Aorta (tissue), 5 donors: ENCODE data around the gene MTUS2. TPM values are rescaled to one million over a fixed set of nuclear protein-coding genes. Genes with fewer than 3 reads are reported as not detected.

Source experiments
- ATAC-seq: fragments of 200-7000 bp; cut with Tn5 transposase; one replicate; pipeline ENCODE4 v1.9.1; 2022; ENCODE audit warnings: moderate library complexity; ENCODE audit not compliant: low FRiP score
- DNase-seq, 2 donors: peaks; one replicate each; pipeline ENCODE4 v3.0.0-alpha.2; 2020
- H3K27ac ChIP-seq, 2 donors: one replicate each; pipeline ENCODE4 v1.5.1; 2013; ENCODE audit warnings: low read length in 2 of 2, mild to moderate bottlenecking in 2 of 2, moderate library complexity in 2 of 2, control low read depth in 1 of 2, inconsistent platforms in 1 of 2, low read depth in 1 of 2
- H3K27me3 ChIP-seq, 2 donors: one replicate each; pipeline ENCODE4 v1.6.1; 2013; ENCODE audit warnings: control low read depth in 1 of 2, low read length in 1 of 2, mild to moderate bottlenecking in 1 of 2, moderate library complexity in 1 of 2; ENCODE audit not compliant: insufficient read depth in 2 of 2, control insufficient read depth in 1 of 2
- H3K36me3 ChIP-seq, 2 donors: one replicate each; pipeline ENCODE4 v1.6.1; 2013; ENCODE audit warnings: control low read depth in 1 of 2, low read length in 1 of 2, mild to moderate bottlenecking in 1 of 2; ENCODE audit not compliant: insufficient read depth in 2 of 2, control insufficient read depth in 1 of 2
- H3K4me1 ChIP-seq, 2 donors: one replicate each; pipeline ENCODE4 v1.6.1; 2013; ENCODE audit warnings: low read length in 2 of 2, control low read depth in 1 of 2, mild to moderate bottlenecking in 1 of 2, moderate library complexity in 1 of 2; ENCODE audit not compliant: insufficient read depth in 2 of 2, control insufficient read depth in 1 of 2
- H3K4me3 ChIP-seq, 2 donors: one replicate each; pipeline ENCODE4 v1.5.1; 2013; ENCODE audit warnings: low read length in 2 of 2, control low read depth in 1 of 2, mild to moderate bottlenecking in 1 of 2
- H3K9me3 ChIP-seq: one replicate; pipeline ENCODE4 v1.6.1; 2013; ENCODE audit warnings: mild to moderate bottlenecking, low read length; ENCODE audit not compliant: control insufficient read depth
- WGBS, 2 donors: extraction: QIAGEN DNeasy Blood & Tissue Kit; methylation state at CpG; one replicate each; pipeline ENCODE4 v1.1.7; 2013; 5-methylcytosine and 5-hydroxymethylcytosine counted together
- intact Hi-C, 2 donors: fragments of 100-400 bp; cut with DNase I; formaldehyde crosslinking; loops; one replicate each; pipeline versions ENCODE4 v1.14.2 to v1.15.0; 2022
- polyA plus RNA-seq, 2 donors: library from polyadenylated mRNA; stranded (reverse); fragments of 200-250 nt; gene quantifications; one replicate each; pipeline ENCODE4 v1.2.3, GENCODE V29; 2013
- total RNA-seq, 2 donors: library from RNA; stranded (reverse); fragmentation: NEBNext Ultra II Directional; extraction: Animal tissue kit (Norgen Biotek cat#: 25700); gene quantifications; one replicate each; pipeline ENCODE4 v1.2.1, GENCODE V29; 2021
- donor health status: healthy with polysubstance abuse.
- donor health status: Bipolar disorder and iron deficiency.
- donor health status: DM: no; HTN: no; CAD: no.
- donor health status: DM: no; HTN: no; CAD: no.
- donor health status: DM: yes; HTN: yes; CAD: no.

The MTUS2 gene
- total and polyA plus RNA-seq, 4 donors = 3.5 to 12.1 (median 8.6) TPM

DNA sequence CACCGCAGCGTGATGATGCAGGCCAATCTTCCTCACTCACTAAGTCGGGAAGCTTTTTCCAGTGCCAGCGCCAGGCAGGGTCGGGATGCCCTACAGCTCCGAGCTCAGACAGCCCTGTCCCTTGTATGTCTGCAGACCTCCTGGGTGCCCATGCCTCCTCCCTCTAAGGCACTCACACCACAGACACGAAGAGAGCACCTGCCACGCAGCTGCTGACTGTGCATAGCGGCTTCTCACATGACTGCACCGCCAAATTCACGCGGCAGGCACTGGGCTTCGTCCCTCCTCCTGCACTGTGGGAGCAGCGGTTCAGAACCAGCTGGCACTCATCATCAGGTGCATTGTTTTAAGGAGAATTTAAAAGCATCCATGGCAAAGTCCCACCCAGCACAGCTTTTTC lies 687.2 kb downstream of the MTUS2 start:
- Histone ChIP-seq H3K9me3 (no peaks in the 10 kb centered on the region), H3K4me3 (no peak overlapping the region), H3K27ac (no peak overlapping the region), H3K36me3 (no peaks in the 10 kb centered on the region), H3K27me3 (no peaks in the 10 kb centered on the region), H3K4me1 (no peaks in the 10 kb centered on the region)
- intact Hi-C loops = loop anchor here (5.0 to 10.0 kb wide), 3 partner anchors 190 to 605 kb away; no protein-coding TSS in a partner anchor
- DNase-seq (no peak), ATAC-seq (no peak)
- WGBS, 2 donors = 46 to 49% methylated on average over 14 of the region's 14 CpGs

DNA sequence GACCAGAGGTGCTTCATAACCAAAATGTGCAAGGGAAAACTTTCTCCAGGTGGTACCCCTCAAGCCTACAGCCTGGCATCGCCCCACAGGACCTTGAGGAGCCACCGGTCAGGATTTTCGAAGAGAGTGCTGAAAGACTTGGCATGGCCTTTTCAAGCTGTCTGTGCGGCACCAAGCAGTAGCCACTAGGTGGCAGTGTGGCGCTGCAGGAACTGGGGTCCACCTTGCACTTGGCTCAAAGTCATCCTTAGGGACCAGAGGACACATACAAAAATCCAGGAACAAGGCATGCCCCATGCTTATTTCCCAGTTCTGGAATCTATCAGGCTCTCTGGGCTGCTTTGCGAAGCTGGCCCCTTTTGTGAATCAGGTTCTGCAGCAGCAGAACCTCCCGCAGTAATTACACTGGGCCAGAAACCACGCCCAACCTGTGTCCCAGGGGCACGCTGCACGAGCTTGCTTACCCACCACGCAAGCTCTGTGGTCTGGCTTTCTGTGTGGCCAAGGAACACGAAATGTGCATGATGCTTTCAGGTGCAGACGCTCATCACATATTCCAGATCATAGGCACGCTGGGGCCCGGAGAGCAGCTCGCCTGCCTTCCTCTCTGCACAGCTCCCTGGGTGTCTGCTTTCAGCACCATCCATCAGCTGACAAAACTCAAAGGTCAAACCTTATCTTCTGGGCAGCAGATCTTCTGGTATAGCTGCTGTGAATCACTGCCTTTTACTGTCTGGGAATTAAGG lies 688.2 kb downstream of the MTUS2 start:
- H3K4me3 ChIP-seq = no peak overlapping the region
- no peaks in the 10 kb centered on the region for H3K9me3 ChIP-seq
- DNase-seq (peak; percentile 87 to 94), ATAC-seq (peak; percentile 87)
- no peak overlapping the region for H3K27ac ChIP-seq
- H3K36me3 ChIP-seq = no peaks in the 10 kb centered on the region
- intact Hi-C loops = loop anchor here (2.0 to 10.0 kb wide), 5 partner anchors 189 to 606 kb away; no protein-coding TSS in a partner anchor
- H3K4me1 ChIP-seq = no peaks in the 10 kb centered on the region
- no peaks in the 10 kb centered on the region for H3K27me3 ChIP-seq
- 17 to 21% methylated on average over 16 of the region's 16 CpGs for WGBS, 2 donors

DNA sequence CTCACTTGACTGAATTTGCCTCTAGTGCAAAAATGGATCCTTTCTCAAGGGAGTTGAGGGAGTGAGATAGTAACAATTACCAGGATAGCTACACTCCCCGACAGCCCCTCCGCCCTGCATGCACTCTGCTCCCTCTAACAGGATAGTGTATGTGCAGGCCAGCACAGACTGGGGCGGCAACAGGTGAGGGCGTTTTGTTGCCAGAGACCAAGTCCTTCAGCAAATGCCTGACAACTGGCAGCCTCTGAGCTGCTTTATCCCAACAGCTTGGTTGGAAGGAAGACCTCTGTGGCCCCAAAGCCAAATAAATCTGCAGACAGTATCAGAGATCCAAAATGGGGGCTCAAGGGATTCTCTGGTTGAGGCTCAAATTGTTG lies 688.7 kb downstream of the MTUS2 start:
- no peaks in the 10 kb centered on the region for H3K9me3 ChIP-seq
- WGBS, 2 donors = 78 to 79% methylated on average over 4 of the region's 4 CpGs
- H3K27me3 ChIP-seq = no peaks in the 10 kb centered on the region
- H3K4me1 ChIP-seq = no peaks in the 10 kb centered on the region
- no peak overlapping the region for H3K27ac ChIP-seq
- H3K36me3 ChIP-seq = no peaks in the 10 kb centered on the region
- intact Hi-C loops = loop anchor here (2.0 to 10.0 kb wide), 5 partner anchors 188 to 606 kb away; no protein-coding TSS in a partner anchor
- no peak overlapping the region for H3K4me3 ChIP-seq
- no peak for DNase-seq
- ATAC-seq = no peak

DNA sequence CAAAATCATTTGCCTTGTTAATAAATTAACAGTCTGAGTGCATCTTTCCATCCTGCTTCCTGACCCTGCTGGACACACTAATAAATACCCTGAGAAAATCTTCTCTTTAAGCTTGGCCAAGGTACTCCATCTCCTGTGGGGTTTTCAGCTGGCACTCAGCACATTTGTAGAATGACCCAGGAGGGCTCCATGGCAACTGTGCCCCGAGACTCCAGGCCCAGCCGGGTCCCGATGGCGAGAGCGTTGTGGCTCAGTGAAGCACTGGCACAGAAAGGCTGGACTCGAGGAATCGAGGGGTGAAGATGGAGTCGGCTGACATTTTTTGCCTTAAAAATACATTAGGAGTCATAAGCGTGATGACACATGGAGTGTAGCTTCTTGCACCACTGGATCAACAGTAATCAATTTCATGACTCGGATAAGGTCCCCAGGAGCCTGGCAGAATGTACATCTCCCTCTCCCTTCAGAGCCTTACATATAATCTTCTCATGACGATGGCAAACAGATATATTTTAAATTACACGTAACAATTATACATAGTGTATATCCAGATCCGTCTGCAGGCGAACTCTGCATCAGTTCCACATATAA lies 690.0 kb downstream of the MTUS2 start:
- Histone ChIP-seq H3K36me3 (no peaks in the 10 kb centered on the region), H3K4me1 (no peaks in the 10 kb centered on the region), H3K9me3 (no peaks in the 10 kb centered on the region), H3K4me3 (no peak overlapping the region), H3K27ac (no peak overlapping the region), H3K27me3 (no peaks in the 10 kb centered on the region)
- no peak for ATAC-seq
- intact Hi-C loops = loop anchor here (2.0 to 10.0 kb wide), 6 partner anchors 187 to 605 kb away; no protein-coding TSS in a partner anchor
- DNase-seq = no peak
- 67 to 70% methylated on average over 14 of the region's 14 CpGs for WGBS, 2 donors

DNA sequence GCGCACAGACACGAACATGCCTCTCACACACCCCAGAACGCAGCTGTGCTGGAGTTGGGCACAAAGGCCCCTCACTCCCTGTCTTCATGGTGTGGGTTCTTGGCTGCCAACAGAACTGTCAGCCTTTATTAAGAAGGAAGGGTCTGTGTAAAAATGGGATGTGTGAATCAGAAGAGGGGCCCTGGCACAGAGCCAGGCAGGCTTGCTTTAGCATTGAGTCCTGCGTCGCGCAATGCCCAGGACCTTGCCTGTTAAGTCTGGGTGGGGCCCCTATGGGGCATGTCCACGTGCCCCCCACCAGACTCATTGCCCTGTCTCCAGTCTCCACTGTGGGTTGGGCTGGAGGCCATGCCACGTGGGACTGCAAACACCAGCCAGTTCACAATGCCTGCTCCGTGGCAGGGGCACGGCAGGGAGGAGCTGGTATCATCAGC lies 690.5 kb downstream of the MTUS2 start:
- ATAC-seq (no peak), DNase-seq (no peak)
- no peak overlapping the region for H3K27ac ChIP-seq
- 69 to 70% methylated on average over 10 of the region's 10 CpGs for WGBS, 2 donors
- no peaks in the 10 kb centered on the region for H3K36me3 ChIP-seq
- H3K4me1 ChIP-seq = no peaks in the 10 kb centered on the region
- no peaks in the 10 kb centered on the region for H3K9me3 ChIP-seq
- intact Hi-C loops = loop anchor here in 1 of 2 donors (10.0 kb wide), 1 partner anchor 414 kb away; no protein-coding TSS in a partner anchor
- H3K27me3 ChIP-seq = no peaks in the 10 kb centered on the region
- H3K4me3 ChIP-seq = no peak overlapping the region

DNA sequence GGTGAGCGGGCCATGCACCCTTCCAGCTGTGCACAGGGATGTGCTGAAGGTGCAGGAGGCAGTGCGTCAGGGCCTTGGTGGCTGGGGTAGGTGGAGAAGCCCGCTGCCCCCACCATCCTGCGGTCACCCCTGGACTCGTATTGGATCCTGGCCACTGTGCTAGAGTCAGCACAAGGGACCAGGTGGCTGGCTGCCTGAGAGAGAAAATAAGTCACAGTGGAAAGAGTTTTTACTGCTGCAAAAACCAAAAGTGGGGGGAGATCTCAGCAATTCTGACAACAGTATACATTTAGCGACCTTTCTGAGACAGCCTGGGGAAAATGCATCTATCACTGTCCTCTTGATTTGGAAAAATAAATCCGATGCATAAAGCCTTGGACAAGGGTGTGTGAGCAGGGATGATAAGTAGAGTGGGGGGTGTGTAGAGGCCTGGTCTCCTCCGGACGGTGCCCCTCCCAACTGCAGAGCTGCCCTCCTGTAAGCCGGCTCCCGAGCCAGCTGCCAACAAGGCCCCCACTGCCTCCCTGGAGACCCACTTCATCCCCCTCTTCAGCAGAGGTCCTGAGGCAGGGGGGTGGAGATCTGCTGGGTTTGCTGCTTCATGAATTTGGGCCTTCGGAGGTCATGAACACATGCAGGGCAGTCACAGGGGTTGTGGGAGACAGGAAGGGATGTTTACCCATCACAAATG lies 691.1 kb downstream of the MTUS2 start:
- H3K36me3 ChIP-seq = no peaks in the 10 kb centered on the region
- H3K27me3 ChIP-seq = no peaks in the 10 kb centered on the region
- no peak overlapping the region for H3K4me3 ChIP-seq
- no peaks in the 10 kb centered on the region for H3K9me3 ChIP-seq
- H3K4me1 ChIP-seq = no peaks in the 10 kb centered on the region
- H3K27ac ChIP-seq = no peak overlapping the region
- intact Hi-C loops = loop anchor here in 1 of 2 donors (10.0 kb wide), 1 partner anchor 414 kb away; no protein-coding TSS in a partner anchor
- ATAC-seq (no peak), DNase-seq (no peak)
- WGBS, 2 donors = 79% methylated on average over 12 of the region's 12 CpGs

DNA sequence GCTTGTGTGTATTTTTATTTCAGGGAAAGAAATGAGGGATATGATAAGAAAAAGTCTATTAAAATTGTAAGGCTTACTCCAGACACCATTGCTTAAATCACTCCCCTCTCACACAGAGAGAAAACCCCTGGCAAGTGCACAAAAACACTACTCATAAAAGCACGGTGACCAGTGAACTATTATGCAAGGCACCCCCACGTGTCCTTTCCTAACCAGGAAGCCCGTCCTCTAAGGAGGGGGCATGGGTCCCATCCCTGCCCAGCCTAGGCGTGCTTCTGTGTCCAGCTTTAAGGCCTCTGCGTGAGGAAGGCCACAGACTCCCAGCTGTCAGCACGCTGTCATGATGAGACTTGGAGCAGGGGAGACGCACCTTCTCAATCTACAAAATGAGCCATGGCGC lies 691.8 kb downstream of the MTUS2 start:
- 61 to 68% methylated on average over 8 of the region's 8 CpGs for WGBS, 2 donors
- ATAC-seq (peak; percentile 20), DNase-seq (no peak)
- intact Hi-C loops = loop anchor here in 1 of 2 donors (10.0 kb wide), 1 partner anchor 413 kb away; no protein-coding TSS in a partner anchor
- no peaks in the 10 kb centered on the region for H3K27me3 ChIP-seq
- no peaks in the 10 kb centered on the region for H3K4me1 ChIP-seq
- peaks cover 0 to 2% of the 10 kb centered on the region in 2 donors for H3K36me3 ChIP-seq
- no peak overlapping the region for H3K27ac ChIP-seq
- no peaks in the 10 kb centered on the region for H3K9me3 ChIP-seq
- no peak overlapping the region for H3K4me3 ChIP-seq

DNA sequence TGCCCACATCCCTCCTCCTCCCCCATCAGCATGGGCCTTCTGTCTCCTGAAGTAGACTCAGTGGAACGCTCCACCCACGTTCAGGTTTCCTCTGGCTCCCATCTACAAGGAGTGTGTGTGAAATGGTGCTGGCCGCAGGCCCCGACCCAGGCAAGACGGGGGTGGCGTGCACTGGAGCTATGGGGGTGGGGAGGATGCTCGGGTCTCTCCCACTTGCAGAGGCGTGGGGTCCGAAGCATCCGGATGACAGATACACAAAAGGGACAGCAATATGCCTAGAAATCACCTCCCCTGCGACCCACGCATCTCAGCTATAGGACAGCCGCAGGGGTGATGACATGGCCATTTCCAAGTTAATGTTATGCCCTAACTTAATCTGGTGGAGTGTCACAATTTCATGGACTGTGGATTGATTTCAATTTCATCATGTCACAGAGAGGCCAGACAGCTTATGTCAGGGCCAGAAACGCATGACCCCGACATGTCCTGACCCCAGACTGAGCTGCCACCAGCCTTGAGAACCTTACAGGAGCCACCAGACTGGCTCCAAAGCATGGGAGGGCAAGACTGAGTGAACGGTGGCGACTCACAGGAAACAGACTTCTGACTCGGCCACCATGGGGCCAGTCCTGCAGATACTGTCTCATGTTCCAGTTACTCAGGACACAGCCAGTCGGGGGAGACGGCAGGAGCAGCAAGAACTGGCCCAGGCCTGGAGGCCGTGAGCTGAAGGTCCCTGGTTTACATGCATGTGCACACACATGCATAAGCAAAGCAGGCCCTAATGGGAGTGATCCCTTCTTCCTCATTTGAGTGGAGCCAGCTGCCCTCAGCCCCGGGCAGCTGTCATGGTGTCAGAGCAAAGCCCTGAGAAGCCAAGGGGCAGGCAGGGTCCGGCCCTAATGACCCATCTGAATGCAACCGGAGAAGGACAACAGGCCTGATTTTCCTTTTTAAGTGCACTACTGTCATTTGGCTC lies 693.2 kb downstream of the MTUS2 start:
- ATAC-seq = no peak
- Histone ChIP-seq H3K27ac (no peak overlapping the region), H3K4me1 (no peaks in the 10 kb centered on the region), H3K27me3 (no peaks in the 10 kb centered on the region), H3K9me3 (no peaks in the 10 kb centered on the region), H3K4me3 (no peak overlapping the region), H3K36me3 (peaks cover 3 to 4% of the 10 kb centered on the region in 2 donors)
- WGBS, 2 donors = 88 to 90% methylated on average over 24 of the region's 24 CpGs
- intact Hi-C loops = loop anchor here in 1 of 2 donors (10.0 kb wide), 1 partner anchor 412 kb away; no protein-coding TSS in a partner anchor
- DNase-seq = no peak
